LHCN-M2 (cell line): ENCODE data around the gene SULT6B1. TPM values are rescaled to one million over a fixed set of nuclear protein-coding genes. Genes with fewer than 3 reads are reported as not detected.

Experiments used
- DNase-seq: peaks from one replicate; pipeline ENCODE4 v3.0.0-alpha.2; 2012; ENCODE audit warnings: low read depth
- total RNA-seq: library from RNA; depleted of rRNA; stranded (reverse); fragments of >200 nt; gene quantifications from 2 replicates; pipeline ENCODE4 v1.2.3, GENCODE V29; 2014; rRNA removed

Gene SULT6B1
- total RNA-seq, 1 experiment from 2014 or later, result not detected

GRCh38 chr2:37153224-37153623 is 35.2 kb downstream of the SULT6B1 start:
- no peak for DNase-seq

- DNase-seq, result no peak
Observed at GRCh38 chr2:37149626-37150322, 38.7 kb downstream of the SULT6B1 start.

GRCh38 chr2:37148325-37148724 is 40.1 kb downstream of the SULT6B1 start:
- no peak for DNase-seq

GRCh38 chr2:37146062-37146461 is 42.4 kb downstream of the SULT6B1 start:
- DNase-seq, result no peak

GRCh38 chr2:37143974-37144373 is 44.5 kb downstream of the SULT6B1 start:
- DNase-seq, result peak; percentile 59

- DNase-seq, result no peak
Observed at GRCh38 chr2:37142546-37142945, 45.9 kb downstream of the SULT6B1 start.

- DNase-seq, result no peak
Observed at GRCh38 chr2:37132914-37133313, 55.6 kb downstream of the SULT6B1 start.

- DNase-seq, result peak; percentile 92
Observed at GRCh38 chr2:37125416-37125815, 63.1 kb downstream of the SULT6B1 start.

- DNase-seq, result peak; percentile 66
Observed at GRCh38 chr2:37119157-37119556, 69.3 kb downstream of the SULT6B1 start.

Other genes starting within 250 kb of the SULT6B1 start
- 14.3 and 16.9 TPM in 2 replicates for gene STRN, start 222.1 kb downstream of the SULT6B1 start, total RNA-seq
- 13.6 and 14.0 TPM in 2 replicates for gene HEATR5B, start 104.3 kb downstream of the SULT6B1 start, total RNA-seq
- gene GPATCH11, start 104.2 kb downstream of the SULT6B1 start, total RNA-seq, result 10.7 and 11.9 TPM in 2 replicates
- gene EIF2AK2, start 31.7 kb downstream of the SULT6B1 start, total RNA-seq, result 32.8 and 41.1 TPM in 2 replicates
- 23.4 and 27.8 TPM in 2 replicates for gene CEBPZOS, start 7.8 kb upstream of the SULT6B1 start, total RNA-seq
- gene CEBPZ, start 42.9 kb upstream of the SULT6B1 start, total RNA-seq, result 45.4 and 50.4 TPM in 2 replicates
- 11.8 and 13.6 TPM in 2 replicates for gene NDUFAF7, start 43.0 kb upstream of the SULT6B1 start, total RNA-seq
- 39.5 and 45.9 TPM in 2 replicates for gene PRKD3, start 136.2 kb upstream of the SULT6B1 start, total RNA-seq
- gene QPCT, start 156.0 kb upstream of the SULT6B1 start, total RNA-seq, result 0.13 and 0.57 TPM in 2 replicates